ENCODE measurements around the gene IFI30.
"Not testable (repeated sequence)": the region's sequence is repeated elsewhere in the genome, so short reads cannot be mapped to it uniquely, and the experiment has no call there.

IFI30 gene

DNA sequence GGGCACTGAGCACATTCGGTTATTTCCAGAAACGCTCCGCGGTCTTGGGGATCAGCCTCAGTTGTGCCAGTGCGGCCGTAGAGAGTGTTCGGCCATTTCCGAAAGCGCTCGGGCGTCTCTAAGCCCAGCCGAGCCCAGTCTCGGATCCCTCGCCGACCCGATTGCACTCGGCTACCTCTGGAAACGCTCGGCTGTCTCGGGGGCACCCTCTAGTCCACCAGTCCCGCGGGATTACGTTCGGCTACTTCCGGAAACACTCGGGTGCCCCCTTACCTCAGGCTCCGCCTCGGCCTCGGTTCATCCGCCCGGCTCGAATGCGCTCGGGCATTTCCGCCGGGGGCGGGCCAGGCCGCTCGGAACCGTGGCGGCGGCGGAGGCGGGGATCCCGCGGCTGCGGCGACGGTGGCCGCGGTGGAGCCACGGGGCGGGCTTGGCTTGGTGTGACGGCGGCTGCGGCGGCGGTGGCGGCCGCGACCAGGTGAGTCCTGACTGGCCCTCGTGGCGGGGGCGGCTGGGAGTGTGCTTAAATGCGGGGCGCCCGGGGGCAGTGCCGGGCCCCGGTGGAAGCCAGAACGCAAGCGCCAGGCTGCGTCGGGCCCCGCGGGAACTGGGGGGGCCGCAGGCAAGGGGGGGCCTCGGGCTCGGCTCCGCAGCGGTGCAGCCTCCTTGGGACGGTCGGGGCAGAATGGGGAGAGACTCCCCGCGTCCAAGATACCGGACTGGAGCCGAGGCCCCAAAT lies 20.6 kb upstream of the IFI30 start, which contains the start of gene PIK3R2:
Gene PIK3R2 (plus strand): TSS at position 347 of the 739 bp plus-strand sequence. CDS start 2,717 bp downstream, outside the sequence.
- peak; percentile 99 for DNase-seq

DNA sequence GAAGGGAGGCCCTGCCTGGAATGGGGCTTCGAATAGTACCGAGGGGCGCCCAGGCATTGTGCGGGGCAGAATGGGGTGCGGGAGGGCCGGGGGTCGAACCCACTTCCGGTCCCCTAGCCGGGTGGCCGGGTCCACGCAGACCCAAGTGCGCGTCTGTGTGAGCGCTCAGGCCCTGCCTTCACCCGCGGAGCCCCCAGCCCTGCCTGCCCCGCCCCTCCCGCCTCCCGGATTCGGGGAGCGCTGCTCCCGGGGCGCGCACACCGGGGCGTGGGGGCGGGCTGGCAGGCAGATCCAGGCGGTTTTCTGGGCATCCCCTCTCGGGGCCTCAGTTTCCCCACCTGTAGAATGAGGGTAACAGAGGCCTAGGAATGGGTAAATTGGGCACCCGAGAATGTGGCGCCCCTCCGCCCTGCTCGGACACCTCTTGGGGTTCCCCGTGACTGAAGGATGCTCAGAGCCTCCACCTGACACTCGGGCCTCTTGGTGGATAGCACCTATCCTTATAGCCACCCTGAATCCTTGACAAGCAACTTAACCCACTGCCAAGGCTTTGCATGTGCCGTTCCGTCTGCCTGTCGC lies 20.0 kb upstream of the IFI30 start:
- peak; percentile 23 for DNase-seq

DNA sequence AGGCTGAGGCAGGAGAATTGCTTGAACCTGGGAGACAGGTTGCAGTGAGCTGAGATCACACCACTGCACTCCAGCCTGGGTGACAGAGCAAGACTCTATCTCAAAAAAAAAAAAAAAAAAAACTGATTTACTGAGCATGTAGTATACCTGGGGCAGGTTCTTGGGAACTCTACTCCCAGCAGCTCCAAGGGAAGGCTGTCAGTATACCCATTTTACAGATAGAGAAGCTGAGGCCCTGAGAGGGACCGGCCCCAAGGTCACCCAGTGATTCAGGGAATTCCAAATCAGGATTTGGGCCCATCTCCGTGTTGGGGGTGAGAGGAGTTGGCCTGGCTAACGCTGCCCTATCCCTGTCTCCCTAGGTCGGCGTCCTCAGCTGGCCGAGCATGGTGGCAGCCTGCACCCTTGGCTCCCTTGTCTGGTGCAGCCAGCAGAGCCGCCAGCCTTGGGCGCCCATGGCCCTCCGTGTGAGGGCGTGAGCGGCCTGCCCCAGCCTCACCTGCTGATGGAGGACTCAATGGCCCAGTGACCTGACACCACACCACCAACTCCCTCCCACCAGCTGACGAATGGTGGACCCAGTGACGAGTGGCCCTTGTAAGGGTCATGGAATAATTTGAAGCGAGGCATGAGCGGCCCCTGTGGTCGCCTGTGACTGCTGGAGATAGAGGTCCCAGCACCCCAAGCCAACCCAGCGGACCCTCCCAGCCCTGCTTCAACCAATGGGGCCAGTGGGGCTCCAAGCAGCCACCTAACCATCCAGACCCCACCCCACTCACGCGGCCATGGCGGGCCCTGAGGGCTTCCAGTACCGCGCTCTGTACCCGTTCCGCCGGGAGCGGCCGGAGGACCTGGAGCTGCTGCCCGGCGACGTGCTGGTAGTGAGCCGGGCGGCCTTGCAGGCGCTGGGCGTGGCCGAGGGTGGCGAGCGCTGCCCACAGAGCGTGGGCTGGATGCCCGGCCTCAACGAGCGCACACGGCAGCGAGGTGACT lies 18.2 kb upstream of the IFI30 start:
- DNase-seq = no peak

DNA sequence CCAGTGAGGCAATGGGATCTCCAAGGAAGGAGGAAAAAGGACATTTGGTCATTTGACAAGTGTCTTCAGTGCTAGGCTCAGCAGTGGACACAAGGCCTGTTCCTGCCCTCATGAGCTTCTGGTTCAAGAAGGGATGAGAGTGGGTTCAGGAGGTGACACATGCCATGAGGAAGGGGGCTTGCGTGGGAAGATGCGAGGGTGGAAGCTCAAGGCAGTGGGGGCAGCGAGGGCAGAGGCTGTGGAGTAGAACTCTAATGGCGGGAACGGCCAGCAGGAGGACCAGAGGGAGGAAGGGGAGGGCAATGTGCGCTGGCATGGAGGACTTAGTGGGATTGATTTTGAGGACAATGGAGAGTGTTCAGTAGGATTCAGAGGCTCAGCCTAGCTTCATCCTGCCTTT lies 17.3 kb upstream of the IFI30 start:
- no peak for DNase-seq

DNA sequence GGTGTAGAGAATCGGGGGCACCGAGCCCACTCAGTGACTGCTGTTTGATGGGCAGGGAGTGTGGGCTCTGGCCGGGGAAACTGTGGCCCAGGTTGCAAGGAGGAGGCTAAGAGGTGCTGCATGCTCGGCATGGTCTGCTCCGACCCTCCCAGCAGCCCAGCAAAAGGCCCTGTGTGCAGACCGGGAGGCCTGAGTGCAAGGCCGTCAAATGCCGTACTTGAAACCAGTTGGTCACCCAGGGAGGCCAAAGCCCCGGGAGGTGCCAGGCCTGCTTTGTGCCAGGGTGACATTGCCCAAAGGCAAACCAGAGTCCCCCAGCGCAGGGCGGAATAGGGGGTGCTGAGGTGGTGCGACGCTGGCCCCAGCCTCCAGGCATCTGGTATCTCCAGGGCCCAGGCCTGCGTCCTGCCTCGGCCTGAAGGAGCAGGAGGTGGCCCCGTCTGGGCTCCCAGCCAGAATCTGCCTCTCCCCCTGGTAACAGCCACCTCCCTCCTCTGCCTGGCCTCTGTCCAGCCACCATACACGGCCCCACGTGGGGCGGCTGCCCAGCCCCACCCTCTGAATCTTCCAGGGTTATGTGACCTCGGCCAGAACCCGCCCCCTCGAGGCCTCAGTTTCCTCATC lies 16.7 kb upstream of the IFI30 start:
- DNase-seq = no peak

DNA sequence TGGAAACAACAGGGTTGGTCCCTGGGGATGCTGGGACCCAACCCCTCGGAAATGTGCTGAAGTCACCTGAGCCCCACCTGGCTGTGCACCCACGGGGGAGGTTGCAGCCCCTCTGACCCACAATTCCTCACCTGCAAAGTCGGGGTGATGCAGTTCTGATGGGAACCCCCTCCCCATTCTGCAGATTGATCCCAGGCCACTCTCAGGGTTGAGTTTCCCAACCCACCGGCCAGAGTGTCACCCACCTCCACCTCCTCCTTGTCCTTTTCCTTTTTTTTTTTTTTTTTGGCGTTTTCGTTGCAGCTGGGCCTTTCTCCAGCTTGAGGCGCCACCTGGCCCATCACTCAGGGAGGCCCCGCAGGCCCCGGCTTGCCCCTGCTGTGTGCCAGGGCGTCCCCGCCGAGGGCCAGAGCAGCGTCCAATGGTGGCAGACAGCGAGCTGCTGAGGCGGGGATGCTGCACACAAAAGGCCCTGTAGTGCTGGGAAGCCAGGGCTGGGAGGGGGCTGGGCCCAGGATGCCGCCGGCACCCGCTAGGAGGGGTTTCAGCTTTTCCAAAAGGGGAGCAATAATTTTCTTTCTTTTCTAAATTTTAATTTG lies 16.0 kb upstream of the IFI30 start:
- no peak for DNase-seq

DNA sequence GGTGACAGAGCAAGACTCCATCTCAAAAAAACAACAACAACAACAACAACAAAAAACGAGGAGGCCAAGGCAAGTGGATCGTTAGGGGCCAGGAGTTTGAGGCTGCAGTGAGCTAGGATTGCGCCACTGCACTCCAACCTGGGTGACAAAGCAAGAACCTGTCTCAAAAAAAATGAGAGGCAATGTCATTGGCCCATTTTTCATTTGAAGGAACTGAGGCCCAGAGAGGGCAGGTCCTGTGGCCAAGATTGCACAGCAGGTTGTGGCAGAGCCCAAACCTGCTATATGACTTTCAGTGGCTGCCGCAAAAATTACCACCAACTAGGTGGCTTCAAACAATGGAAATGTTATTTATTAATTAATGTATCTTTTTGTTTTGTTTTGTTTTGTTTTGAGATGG lies 15.1 kb upstream of the IFI30 start:
- DNase-seq = no peak

DNA sequence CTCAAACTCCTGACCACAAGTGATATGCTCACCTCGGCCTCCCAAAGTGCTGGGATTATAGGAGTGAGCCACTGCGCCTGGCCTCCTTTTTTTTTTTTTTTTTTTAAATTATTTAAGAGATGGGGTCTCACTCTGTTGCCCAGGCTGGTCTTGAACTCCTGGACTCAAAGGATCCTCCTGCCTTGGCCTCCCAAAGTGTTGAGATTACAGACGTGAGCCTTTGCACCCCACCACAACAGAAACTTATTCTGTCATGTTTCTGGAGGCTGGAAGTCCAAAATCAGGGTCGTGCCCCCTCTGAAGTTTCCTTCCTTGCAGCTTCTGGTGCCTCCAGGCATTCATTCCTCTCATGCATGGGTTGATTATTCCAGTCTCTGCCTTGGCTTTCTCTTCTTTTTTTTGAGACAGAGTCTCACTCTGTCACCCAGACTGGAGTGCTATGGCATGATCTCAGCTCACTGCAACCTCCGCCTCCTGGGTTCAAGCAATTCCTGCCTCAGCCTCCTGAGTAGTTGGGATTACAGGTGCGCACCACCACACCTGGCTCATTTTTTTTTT lies 14.5 kb upstream of the IFI30 start:
- not testable (repeated sequence) for DNase-seq

DNA sequence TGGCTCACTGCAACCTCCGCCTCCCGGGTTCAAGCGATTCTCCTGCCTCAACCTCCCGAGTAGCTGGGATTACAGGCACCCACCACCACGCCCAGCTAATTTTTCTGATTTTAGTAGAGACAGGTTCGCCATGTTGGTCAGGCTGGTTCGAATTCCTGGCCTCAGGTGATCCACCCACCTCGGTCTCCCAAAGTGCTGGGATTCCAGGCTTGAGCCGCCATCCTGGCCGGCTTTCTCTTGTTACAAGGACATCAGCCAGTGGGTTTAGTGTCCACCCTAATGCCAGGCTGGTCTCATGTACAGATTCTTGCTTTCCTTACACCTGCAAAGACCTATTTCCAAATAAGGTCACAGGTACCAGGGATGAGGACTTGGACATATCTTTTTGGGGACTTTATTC lies 13.8 kb upstream of the IFI30 start:
- DNase-seq = no peak

DNA sequence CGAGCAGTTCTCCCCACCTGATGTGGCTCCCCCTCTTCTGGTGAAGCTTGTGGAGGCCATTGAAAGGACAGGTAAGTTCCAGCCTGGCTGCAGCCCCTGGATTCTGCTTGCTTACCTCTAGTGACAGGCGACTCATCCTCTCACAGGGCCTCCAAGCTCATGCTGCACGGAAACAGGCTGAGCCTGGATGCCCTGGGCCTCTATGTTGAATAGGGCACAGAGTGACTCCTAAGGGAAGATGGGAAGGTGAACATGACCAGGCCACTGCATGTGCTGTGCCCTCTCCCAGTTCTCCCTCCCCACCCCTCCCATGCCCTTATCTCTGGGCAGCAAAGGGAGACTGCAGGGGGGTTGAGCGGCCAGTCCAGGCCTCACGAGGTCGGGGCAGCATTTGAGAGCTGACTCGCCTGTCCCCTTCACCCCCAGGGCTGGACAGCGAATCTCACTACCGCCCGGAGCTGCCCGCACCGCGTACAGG lies 13.1 kb upstream of the IFI30 start:
- no peak for DNase-seq

DNA sequence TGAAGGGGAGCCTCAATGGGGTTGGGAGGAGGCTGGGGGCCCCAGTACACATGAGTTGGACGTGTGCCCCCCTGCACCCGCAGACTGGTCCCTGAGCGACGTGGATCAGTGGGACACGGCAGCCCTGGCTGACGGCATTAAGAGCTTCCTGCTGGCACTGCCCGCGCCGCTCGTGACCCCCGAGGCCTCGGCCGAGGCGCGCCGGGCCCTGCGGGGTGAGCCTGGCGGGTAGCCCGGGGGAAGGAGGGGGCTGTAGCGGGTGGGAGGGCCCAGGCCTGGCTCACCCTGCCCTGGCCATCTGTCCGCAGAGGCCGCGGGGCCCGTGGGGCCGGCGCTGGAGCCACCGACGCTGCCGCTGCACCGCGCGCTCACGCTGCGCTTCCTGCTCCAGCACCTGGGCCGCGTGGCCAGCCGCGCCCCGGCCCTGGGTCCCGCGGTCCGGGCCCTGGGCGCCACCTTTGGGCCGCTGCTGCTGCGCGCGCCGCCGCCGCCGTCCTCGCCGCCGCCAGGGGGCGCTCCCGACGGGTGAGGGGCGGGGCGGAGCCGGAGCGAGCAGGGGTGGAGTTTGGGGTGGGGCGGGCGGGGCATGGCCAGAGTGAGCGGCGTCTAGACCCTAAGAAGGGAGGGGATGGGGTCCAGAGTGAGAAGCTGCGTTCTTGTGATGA lies 12.5 kb upstream of the IFI30 start:
- DNase-seq = peak; percentile 84

DNA sequence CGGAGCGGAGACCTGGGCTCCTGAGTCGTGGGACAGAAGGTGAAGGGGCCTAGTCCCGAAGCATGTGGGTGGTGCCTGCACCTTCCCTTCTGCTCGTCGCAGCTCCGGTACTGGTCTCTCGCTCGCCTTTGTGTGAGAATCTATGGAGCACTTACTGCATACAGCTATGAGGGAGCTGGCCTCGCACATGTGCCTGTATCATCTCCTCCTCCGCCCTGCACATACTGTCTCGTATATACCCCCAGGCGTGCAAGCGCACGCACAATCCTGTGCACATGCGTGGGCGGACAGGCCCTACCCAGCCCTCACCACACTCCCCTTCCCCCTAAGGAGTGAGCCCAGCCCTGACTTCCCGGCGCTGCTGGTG lies 12.0 kb upstream of the IFI30 start:
- DNase-seq = no peak

DNA sequence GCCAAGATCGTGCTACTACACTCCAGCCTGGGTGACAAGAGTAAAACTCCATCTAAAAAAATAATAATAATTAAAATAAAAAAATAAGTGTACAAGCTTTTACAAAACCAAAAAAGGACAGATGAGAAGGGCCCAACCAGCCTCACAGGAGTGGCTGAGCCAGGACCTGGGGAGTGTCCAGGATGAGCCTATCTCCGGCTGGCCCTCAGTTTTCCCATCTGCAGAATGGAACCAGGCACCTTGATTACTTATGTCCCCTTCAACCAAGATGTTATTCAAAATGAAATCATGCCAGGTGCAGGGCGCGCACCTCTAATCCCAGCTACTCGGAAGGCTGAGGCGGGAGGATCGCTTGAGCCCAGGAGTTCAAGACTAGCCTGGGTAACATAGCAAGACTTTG lies 9.5 kb upstream of the IFI30 start:
- DNase-seq = no peak

DNA sequence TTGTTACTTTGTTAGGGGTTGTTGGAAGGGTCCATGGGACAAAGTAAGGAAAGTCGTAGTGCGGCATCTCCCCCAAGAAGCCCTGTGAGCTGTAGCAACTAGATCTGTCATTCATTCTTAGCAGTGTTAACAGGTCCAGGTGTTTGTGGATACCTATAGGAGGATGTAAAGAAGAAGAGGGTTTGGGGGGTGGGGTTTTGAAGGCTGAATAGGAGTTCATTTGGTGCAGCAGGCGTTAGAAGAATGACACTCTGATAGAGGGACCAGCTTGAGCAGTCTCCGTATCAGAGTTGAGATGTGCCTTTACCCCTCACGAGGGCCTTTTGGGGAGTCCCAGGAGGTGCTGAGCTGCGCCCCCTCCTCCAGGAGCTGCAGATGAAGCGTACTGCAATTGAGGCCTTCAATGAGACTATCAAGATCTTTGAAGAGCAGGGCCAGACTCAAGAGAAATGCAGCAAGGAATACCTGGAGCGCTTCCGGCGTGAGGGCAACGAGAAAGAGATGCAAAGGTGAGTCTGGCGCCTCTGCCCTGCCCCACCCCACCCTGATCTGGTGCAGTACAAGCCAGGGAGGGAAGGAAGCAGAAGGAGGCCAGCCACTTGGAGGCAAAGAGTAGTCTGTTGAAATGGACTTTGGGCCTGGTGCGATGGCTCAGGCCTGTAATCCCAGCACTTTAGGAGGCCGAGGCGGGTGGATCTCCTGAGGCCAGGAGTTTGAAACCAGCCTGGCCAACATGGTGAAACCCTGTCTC lies 7.6 kb upstream of the IFI30 start:
- DNase-seq = no peak

DNA sequence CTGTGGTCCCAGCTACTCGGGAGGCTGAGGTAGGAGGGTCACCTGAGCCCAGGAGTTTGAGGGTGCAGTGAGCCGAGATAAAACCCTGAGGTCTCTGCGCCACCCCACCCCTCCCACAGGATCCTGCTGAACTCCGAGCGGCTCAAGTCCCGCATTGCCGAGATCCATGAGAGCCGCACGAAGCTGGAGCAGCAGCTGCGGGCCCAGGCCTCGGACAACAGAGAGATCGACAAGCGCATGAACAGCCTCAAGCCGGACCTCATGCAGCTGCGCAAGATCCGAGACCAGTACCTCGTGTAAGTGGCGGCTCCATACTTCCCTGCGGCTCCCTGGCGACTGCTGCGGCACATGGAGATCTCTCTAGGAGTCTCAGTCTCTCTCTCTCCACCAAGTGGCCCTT lies 6.6 kb upstream of the IFI30 start:
- no peak for DNase-seq

DNA sequence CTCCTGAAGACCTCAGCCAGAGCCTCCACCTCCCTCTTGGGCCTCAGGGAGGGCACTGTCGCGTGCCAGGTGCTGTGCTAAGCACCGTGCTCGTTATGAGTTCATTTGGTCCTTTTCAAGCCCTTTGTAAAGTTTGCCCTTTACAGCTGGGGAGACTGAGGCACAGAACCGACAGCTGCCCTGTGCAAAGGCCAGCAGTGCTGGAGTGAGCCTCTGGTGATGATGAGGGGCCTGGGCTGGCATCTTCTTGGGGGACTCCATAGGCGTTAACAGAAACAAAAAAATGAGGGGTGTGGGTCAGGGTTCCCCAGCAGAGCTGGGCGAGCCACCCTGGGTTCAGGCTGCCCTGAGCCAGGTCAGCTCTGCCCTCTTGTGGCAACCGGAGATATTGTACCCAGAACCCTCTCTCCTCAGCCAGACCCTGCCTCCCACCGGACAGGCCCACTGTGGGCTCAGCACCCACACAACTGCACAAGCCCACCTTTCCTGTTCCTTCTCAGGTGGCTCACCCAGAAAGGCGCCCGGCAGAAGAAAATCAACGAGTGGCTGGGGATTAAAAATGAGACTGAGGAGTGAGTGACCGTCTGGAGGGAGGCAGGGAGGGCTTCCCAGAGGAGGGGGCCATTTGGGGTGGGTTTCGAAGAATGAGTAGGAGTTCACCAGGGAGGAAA lies 5.5 kb upstream of the IFI30 start:
- DNase-seq = peak; percentile 71

DNA sequence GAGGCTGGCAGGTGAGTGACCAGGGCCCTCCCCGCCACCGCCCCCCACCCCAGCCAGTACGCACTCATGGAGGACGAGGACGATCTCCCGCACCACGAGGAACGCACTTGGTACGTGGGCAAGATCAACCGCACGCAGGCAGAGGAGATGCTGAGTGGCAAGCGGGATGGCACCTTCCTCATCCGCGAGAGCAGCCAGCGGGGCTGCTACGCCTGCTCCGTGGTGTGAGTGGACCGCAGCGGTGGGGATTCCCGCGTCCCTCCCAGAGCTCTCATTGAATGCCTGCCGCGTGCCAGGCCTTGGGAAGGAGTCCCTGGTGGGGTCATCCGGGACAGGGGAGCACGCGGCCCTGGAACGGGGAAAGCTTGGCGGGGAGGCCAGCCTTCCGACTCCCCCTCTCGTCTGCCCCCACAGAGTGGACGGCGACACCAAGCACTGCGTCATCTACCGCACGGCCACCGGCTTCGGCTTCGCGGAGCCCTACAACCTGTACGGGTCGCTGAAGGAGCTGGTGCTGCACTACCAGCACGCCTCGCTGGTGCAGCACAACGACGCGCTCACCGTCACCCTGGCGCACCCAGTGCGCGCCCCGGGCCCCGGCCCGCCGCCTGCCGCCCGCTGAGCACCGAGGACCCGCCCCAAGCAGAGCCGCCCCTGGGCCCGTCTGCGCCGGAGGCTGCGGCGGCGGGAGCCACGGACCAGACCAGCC lies 4.8 kb upstream of the IFI30 start:
- DNase-seq = no peak

DNA sequence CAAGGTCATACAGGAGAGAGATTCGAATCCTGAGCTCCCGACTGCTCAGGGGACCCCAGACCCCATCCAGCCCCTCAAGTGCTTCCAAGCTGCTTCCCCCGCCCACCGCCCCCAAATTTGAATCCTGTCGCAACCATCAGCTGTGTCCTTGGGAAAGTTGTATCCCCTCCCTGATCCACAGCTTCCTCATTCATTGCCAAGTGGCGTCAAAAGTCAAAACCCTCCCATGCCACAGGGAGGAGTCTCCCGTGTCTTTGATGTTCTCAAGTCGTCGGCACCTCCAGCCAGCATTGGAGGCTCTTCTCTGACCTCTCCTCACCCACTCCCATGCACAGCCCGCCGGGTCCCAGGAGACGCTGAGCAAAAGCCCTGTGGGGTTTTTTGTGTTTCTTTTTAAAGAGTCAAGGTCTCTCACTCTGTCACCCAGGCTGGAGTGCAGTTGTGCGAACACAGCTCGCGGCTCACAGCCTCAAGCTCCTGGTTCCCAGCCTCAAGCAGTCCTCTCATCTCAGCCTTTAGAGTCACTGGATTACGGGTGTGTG lies 2.8 kb upstream of the IFI30 start:
- DNase-seq = peak; percentile 32

DNA sequence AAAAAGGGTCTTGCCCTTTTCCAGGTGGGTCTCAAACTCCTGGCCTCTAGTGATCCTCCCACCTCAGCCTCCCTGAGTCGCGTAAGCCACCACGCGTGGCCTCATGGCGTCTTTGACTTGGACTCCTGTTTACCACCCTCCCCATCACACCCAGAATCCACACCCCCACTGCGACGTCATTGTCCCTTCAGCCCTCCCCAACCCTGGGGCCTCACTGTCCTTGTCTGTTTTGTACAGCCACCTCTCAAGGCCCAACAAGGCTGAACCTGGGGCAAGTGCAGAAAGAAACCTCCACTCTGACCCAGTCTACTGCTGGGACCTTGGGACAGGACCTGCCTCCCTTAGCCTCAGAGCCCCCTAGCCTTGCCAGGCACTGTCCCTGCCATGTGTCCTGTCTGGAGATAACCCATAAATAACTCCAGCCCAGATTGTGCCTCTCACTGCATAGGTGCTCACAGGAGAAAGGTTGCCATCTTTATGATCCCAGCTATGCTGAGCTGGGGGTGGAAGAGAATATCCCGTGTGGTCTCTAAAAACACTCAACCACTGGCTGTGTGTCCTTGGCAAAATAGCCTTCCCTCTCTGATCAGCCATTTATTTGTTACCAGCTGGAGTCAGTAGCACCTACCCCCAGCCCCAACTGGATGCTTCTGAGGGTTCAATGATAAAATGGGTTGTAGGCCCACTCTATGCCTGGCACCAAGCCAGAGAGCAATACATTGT lies 1.8 kb upstream of the IFI30 start:
- DNase-seq = no peak

Measured in CD4-positive, alpha-beta T cell treated with Interleukin-17A for 1 hour (primary cell).